SU-DHL-6 (cell line): Measurements from ENCODE around the gene BLCAP.

Experiments used
- H2AFZ ChIP-seq: fragments of 200-600 bp; sonication (generic); 2 replicates; pipeline ENCODE4 v1.6.1; 2014; ENCODE audit warnings: low read depth, mild to moderate bottlenecking, moderate library complexity, mixed read lengths, antibody characterized with exemption, low read length; ENCODE audit not compliant: severe bottlenecking
- H3F3A ChIP-seq: fragments of 200-600 bp; shearing (Covaris generic); 2 replicates; pipeline ENCODE4 v1.6.0; 2016; ENCODE audit warnings: antibody characterized with exemption, mild to moderate bottlenecking; ENCODE audit not compliant: insufficient read depth
- H3K27ac ChIP-seq: fragments of 200-600 bp; sonication (generic); 2 replicates; pipeline ENCODE4 v1.5.1; 2016; ENCODE audit warnings: low read depth, mild to moderate bottlenecking, low read length, moderate library complexity, mixed read lengths
- H3K27me3 ChIP-seq: fragments of 200-600 bp; sonication (generic), shearing (Covaris generic); 2 replicates; pipeline ENCODE4 v1.6.0; 2014; ENCODE audit warnings: mild to moderate bottlenecking, low read length
- H3K36me3 ChIP-seq: fragments of 200-600 bp; sonication (generic); 2 replicates; pipeline ENCODE4 v1.6.1; 2014; ENCODE audit warnings: mild to moderate bottlenecking, low read length, mixed read lengths
- H3K4me2 ChIP-seq: fragments of 300-600, 200-600 bp; shearing (Covaris generic), sonication (generic); 2 replicates; pipeline ENCODE4 v1.6.0; 2014; ENCODE audit warnings: low read length, low read depth, mild to moderate bottlenecking; ENCODE audit not compliant: poor library complexity, severe bottlenecking
- H3K4me3 ChIP-seq: fragments of 200-600 bp; sonication (generic); 2 replicates; pipeline ENCODE4 v1.5.1; 2014; ENCODE audit warnings: antibody characterized with exemption, low read length, mild to moderate bottlenecking, mixed read lengths; ENCODE audit not compliant: insufficient read depth, poor library complexity, severe bottlenecking
- H3K79me2 ChIP-seq: fragments of 200-600 bp; sonication (generic); 2 replicates; pipeline ENCODE4 v1.6.1; 2014; ENCODE audit warnings: mild to moderate bottlenecking, low read length, moderate library complexity; ENCODE audit not compliant: insufficient read depth
- H3K9ac ChIP-seq: fragments of 200-600 bp; sonication (generic); 2 replicates; pipeline ENCODE4 v1.7.0; 2014; ENCODE audit warnings: mild to moderate bottlenecking, low read length
- H3K9me2 ChIP-seq: fragments of 200-600 bp; sonication (generic); replicated peaks from 2 replicates; pipeline ENCODE4 v1.6.1; 2014; ENCODE audit warnings: low read length; ENCODE audit not compliant: insufficient read depth
- H3K9me3 ChIP-seq: fragments of 200-600 bp; sonication (generic); 2 replicates; pipeline ENCODE4 v1.6.1; 2014; ENCODE audit warnings: low read length, mixed read lengths; ENCODE audit not compliant: insufficient read depth
- H4K20me1 ChIP-seq: fragments of 200-600 bp; sonication (generic); 2 replicates; pipeline ENCODE4 v1.6.1; 2014; ENCODE audit warnings: low read depth, mild to moderate bottlenecking, antibody characterized with exemption, low read length, moderate library complexity, mixed read lengths
- EZH2phosphoT487 ChIP-seq: fragments of 200-600 bp; sonication (generic), shearing (Covaris generic); conservative IDR thresholded peaks from 2 replicates; pipeline ENCODE4 v1.6.1; 2018; ENCODE audit warnings: mild to moderate bottlenecking, antibody characterized with exemption, low read length, moderate library complexity, mixed read lengths
- TF ChIP-seq, protein P1 (sequence below): fragments of 200-600 bp; sonication (generic); IDR thresholded peaks from one replicate; pipeline ENCODE4 v1.5.1; 2017; ENCODE audit warnings: antibody characterized with exemption, mild to moderate bottlenecking, low read length, moderate library complexity; ENCODE audit not compliant: insufficient read depth, poor library complexity, severe bottlenecking

Gene BLCAP

DNA sequence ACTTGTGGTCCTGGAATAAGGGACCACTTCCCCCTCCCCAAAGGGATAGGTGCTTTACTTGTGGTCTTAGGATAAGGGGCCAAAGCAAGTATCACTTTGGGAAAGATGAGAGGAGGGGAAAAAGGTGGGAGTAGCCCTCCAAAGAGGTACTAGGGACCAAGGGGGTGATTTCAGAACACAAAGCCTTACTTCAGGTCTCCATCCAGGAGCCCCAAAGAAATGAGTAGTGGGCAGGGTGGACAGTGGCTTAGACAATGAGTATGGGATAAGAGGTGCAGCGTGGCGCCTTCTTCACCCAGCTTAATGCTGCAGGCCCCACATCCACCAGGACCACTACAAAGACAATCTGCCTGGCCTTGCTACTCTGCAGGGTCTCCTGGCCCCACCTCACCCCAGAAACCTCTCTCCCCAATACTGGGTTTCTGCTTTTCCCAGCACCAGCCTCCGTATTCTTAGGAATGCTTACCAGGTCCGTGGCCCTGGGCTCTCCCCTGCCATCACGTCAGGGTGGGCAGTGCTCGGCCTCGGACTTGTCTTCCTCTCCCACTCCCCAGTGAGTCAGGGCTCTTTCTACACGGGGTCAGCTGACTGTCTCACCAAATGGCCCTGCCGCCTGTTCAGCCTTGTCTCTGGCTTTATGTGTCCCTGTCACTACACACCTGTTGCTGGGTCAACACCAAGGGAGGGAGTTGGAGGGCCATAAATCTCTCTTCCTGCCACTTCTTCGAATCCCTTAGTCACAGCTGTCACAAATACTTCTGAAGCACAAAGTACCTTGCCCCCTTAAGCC lies 3.6 kb downstream of the BLCAP start:
- Histone ChIP-seq H2AFZ (no peak overlapping the region), H3K9me3 (no peaks in the 10 kb centered on the region), H3F3A (no peaks in the 10 kb centered on the region), H3K4me3 (no peak overlapping the region), H4K20me1 (no peaks in the 10 kb centered on the region; the same call in 1 of the 2 replicates), H3K4me2 (no peak overlapping the region), H3K79me2 (peaks cover 30% of the 10 kb centered on the region), H3K9ac (no peak overlapping the region), H3K27ac (no peak overlapping the region), H3K27me3 (no peaks in the 10 kb centered on the region), H3K36me3 (no peaks in the 10 kb centered on the region), H3K9me2 (no peaks in the 10 kb centered on the region)
- no peak for TF ChIP-seq EZH2phosphoT487
- TF ChIP-seq, protein P1, sequence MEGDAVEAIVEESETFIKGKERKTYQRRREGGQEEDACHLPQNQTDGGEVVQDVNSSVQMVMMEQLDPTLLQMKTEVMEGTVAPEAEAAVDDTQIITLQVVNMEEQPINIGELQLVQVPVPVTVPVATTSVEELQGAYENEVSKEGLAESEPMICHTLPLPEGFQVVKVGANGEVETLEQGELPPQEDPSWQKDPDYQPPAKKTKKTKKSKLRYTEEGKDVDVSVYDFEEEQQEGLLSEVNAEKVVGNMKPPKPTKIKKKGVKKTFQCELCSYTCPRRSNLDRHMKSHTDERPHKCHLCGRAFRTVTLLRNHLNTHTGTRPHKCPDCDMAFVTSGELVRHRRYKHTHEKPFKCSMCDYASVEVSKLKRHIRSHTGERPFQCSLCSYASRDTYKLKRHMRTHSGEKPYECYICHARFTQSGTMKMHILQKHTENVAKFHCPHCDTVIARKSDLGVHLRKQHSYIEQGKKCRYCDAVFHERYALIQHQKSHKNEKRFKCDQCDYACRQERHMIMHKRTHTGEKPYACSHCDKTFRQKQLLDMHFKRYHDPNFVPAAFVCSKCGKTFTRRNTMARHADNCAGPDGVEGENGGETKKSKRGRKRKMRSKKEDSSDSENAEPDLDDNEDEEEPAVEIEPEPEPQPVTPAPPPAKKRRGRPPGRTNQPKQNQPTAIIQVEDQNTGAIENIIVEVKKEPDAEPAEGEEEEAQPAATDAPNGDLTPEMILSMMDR = no peak

DNA sequence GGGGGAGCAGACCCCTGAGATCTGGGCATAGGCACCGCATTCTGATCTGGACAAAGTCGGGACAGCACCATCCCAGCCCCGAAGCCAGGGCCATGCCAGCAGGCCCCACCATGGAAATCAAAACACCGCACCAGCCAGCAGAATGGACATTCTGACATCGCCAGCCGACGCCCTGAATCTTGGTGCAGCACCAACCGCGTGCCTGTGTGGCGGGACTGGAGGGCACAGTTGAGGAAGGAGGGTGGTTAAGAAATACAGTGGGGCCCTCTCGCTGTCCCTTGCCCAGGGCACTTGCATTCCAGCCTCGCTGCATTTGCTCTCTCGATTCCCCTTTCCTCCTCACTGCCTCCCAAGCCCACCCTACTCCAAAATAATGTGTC lies 4.7 kb downstream of the BLCAP start:
- Histone ChIP-seq H3K4me2 (no peak overlapping the region), H4K20me1 (no peaks in the 10 kb centered on the region; the same call in 1 of the 2 replicates), H3K9me2 (no peaks in the 10 kb centered on the region), H2AFZ (no peak overlapping the region), H3K79me2 (peaks cover 30% of the 10 kb centered on the region), H3K4me3 (no peak overlapping the region), H3K9me3 (no peaks in the 10 kb centered on the region), H3K9ac (no peak overlapping the region), H3K27ac (no peak overlapping the region), H3F3A (no peaks in the 10 kb centered on the region), H3K27me3 (no peaks in the 10 kb centered on the region), H3K36me3 (no peaks in the 10 kb centered on the region)
- no peak for TF ChIP-seq EZH2phosphoT487
- TF ChIP-seq, protein P1 = no peak

DNA sequence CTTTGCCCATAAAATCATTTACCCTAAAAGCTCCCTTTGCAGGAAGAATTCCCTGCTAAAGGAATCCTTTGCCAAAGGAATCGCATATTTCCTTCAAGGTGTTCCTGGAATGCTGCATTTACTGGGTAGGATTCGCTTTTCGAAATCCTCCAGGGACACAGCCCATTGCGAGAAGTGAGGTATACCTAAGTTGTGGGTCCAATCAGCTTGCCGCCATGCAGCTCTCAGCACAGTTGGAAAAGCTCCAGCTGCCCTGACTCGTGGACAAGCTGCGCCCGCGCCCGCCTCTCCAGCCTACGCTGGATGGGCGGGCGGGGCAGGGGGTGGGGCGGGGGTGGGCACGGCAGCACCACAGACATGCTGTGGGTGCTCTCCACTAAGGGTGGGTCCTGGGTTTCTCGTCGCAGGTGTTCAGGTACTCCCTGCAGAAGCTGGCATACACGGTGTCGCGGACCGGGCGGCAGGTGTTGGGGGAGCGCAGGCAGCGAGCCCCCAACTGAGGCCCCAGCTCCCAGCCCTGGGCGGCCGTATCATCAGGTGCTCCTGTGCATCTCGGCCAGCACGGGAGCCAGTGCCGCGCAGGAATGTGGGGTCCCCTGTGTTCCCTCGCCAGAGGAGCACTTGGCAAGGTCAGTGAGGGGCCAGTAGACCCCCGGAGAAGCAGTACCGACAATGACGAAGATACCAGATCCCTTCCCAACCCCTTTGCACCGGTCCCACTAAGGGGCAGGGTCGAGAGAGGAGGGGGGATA lies 5.2 kb downstream of the BLCAP start:
- no peaks in the 10 kb centered on the region for H3K27me3 ChIP-seq
- no peak overlapping the region for H3K9ac ChIP-seq
- H3K9me3 ChIP-seq = no peaks in the 10 kb centered on the region
- no peak overlapping the region for H2AFZ ChIP-seq
- H3K4me2 ChIP-seq = no peak overlapping the region
- no peaks in the 10 kb centered on the region for H3K9me2 ChIP-seq
- no peak for TF ChIP-seq EZH2phosphoT487
- TF ChIP-seq, protein P1 = no peak
- H3F3A ChIP-seq = no peaks in the 10 kb centered on the region
- no peak overlapping the region for H3K4me3 ChIP-seq
- no peak overlapping the region for H3K27ac ChIP-seq
- no peaks in the 10 kb centered on the region; the same call in 1 of the 2 replicates for H4K20me1 ChIP-seq
- peaks cover 30% of the 10 kb centered on the region for H3K79me2 ChIP-seq
- no peaks in the 10 kb centered on the region for H3K36me3 ChIP-seq
